ENCODE measurements around the gene SZT2.

Gene SZT2

GRCh38 chr1:43360616-43361015 is 29.1 kb upstream of the SZT2 start:
- H3K4me3 ChIP-seq (ENCODE audit: low read length), result peak overlapping the region; percentile 84
- TF ChIP-seq CTCF (conservative IDR thresholded peaks at IDR 0.05; ENCODE audit: low read depth, low read length), result no peak
- no peak for DNase-seq (ENCODE audit: low read depth)

GRCh38 chr1:43363283-43363934 is 26.3 kb upstream of the SZT2 start:
- H3K4me3 ChIP-seq (ENCODE audit: low read length), result no peak overlapping the region
- TF ChIP-seq CTCF (conservative IDR thresholded peaks at IDR 0.05; ENCODE audit: low read depth, low read length), result no peak
- no peak for DNase-seq (ENCODE audit: low read depth)

- H3K4me3 ChIP-seq (ENCODE audit: low read length), result no peak overlapping the region
- TF ChIP-seq CTCF (conservative IDR thresholded peaks at IDR 0.05; ENCODE audit: low read depth, low read length), result no peak
- no peak for DNase-seq (ENCODE audit: low read depth)
These were observed 25.7 kb upstream of the SZT2 start for GRCh38 chr1:43363935-43364525.

GRCh38 chr1:43365678-43366077 is 24.0 kb upstream of the SZT2 start:
- no peak overlapping the region for H3K4me3 ChIP-seq (ENCODE audit: low read length)
- DNase-seq (ENCODE audit: low read depth), result no peak

GRCh38 chr1:43366179-43366578 is 23.5 kb upstream of the SZT2 start:
- DNase-seq (ENCODE audit: low read depth), result no peak
- peak overlapping the region; percentile 76 for H3K4me3 ChIP-seq (ENCODE audit: low read length)
- TF ChIP-seq CTCF (conservative IDR thresholded peaks at IDR 0.05; ENCODE audit: low read depth, low read length), result no peak

More at GRCh38 chr1:43365678-43366077, 24.0 kb upstream of the SZT2 start:
- no peak for TF ChIP-seq CTCF (conservative IDR thresholded peaks at IDR 0.05; ENCODE audit: low read depth, low read length)

- DNase-seq (ENCODE audit: low read depth), result no peak
- peak overlapping the region; percentile 76 for H3K4me3 ChIP-seq (ENCODE audit: low read length)
- no peak for TF ChIP-seq CTCF (conservative IDR thresholded peaks at IDR 0.05; ENCODE audit: low read depth, low read length)
These were observed 23.1 kb upstream of the SZT2 start for GRCh38 chr1:43366601-43367025.

Data from retinal pigment epithelial cell (primary cell).